GM23248 (cell line): ENCODE data around the gene CACNA1E.

Experiments used
- EZH2 ChIP-seq: fragments of 200-600 bp; sonication (generic); IDR thresholded peaks from 2 replicates; pipeline ENCODE4 v1.6.1; 2018; ENCODE audit warnings: antibody characterized with exemption, mild to moderate bottlenecking; ENCODE audit not compliant: insufficient read depth, poor library complexity, severe bottlenecking
- EZH2phosphoT487 ChIP-seq: fragments of 200-600 bp; sonication (generic); IDR thresholded peaks from 2 replicates; pipeline ENCODE4 v1.6.1; 2018; ENCODE audit warnings: antibody characterized with exemption, moderate library complexity, mild to moderate bottlenecking, low read depth; ENCODE audit not compliant: insufficient read depth

GRCh38 chr1:181601186-181601950 is 118.1 kb downstream of the CACNA1E start:
- TF ChIP-seq EZH2phosphoT487: no peak
- no peak for TF ChIP-seq EZH2
